Esophagus (tissue), 2 donors: ENCODE measurements around the gene FAM120AOS. TPM values are rescaled to one million over a fixed set of nuclear protein-coding genes. Genes with fewer than 3 reads are reported as not detected.

Source experiments
- H3K27ac ChIP-seq, 2 donors: one replicate each; pipeline ENCODE4 v1.5.1; 2013; ENCODE audit warnings: low read depth in 2 of 2, mild to moderate bottlenecking in 2 of 2, inconsistent platforms in 1 of 2, low read length in 1 of 2, moderate library complexity in 1 of 2
- H3K27me3 ChIP-seq, 2 donors: one replicate each; pipeline ENCODE4 v1.6.1; 2013; ENCODE audit warnings: low read length in 2 of 2, control low read depth in 1 of 2, mild to moderate bottlenecking in 1 of 2; ENCODE audit not compliant: insufficient read depth in 2 of 2, control insufficient read depth in 1 of 2
- H3K36me3 ChIP-seq, 2 donors: one replicate each; pipeline ENCODE4 v1.6.1; 2013; ENCODE audit warnings: low read length in 1 of 2; ENCODE audit not compliant: control insufficient read depth in 2 of 2, insufficient read depth in 2 of 2
- H3K4me1 ChIP-seq, 2 donors: one replicate each; pipeline ENCODE4 v1.6.1; 2013; ENCODE audit warnings: low read length in 1 of 2; ENCODE audit not compliant: control insufficient read depth in 2 of 2, insufficient read depth in 2 of 2
- H3K4me3 ChIP-seq, 2 donors: one replicate each; pipeline ENCODE4 v1.5.1; 2013; ENCODE audit warnings: low read length in 2 of 2, mild to moderate bottlenecking in 2 of 2, low read depth in 1 of 2, moderate library complexity in 1 of 2
- H3K9me3 ChIP-seq, 2 donors: one replicate each; pipeline ENCODE4 v1.6.1; 2013; ENCODE audit warnings: mild to moderate bottlenecking in 2 of 2, low read depth in 1 of 2, low read length in 1 of 2, moderate library complexity in 1 of 2; ENCODE audit not compliant: control insufficient read depth in 2 of 2, insufficient read depth in 1 of 2
- WGBS, 2 donors: extraction: QIAGEN DNeasy Blood & Tissue Kit; methylation state at CpG; one replicate each; pipeline ENCODE4 v1.1.7; 2013; 5-methylcytosine and 5-hydroxymethylcytosine counted together
- polyA plus RNA-seq, 2 donors: library from polyadenylated mRNA; stranded (reverse); fragments of 200-250 nt; gene quantifications; one replicate each; pipeline ENCODE4 v1.2.3, GENCODE V29; 2013
- donor health status: healthy with polysubstance abuse.
- donor health status: Bipolar disorder and iron deficiency.

FAM120AOS gene
- polyA plus RNA-seq, 2 donors, result 19.6 to 23.7 TPM

DNA sequence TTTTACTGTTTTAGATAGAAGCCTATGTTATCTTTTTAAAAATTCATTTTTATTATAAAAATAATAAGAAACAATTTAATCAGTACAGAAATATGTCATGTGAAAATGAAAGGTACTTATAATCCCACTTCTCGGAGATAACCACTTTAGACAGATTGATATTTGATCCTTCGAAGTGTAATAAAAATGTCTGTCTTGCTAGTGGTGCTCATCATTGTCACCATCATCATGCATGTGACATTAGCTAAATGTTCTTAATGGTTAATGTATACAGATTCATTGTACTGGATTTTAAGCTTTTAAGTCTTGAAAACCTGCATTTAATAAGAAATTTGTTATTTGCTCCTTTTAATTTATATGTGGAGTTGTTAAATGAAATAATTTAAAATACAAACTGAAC is 30.1 kb upstream of the FAM120AOS start:
- Histone ChIP-seq H3K4me1 (peaks cover 4 to 5% of the 10 kb centered on the region in 2 donors), H3K36me3 (peaks cover 3 to 10% of the 10 kb centered on the region in 2 donors), H3K27ac (no peak overlapping the region), H3K27me3 (no peaks in the 10 kb centered on the region), H3K9me3 (no peaks in the 10 kb centered on the region), H3K4me3 (no peak overlapping the region)
- WGBS, 2 donors, result 93 to 95% methylated on average over 2 of the region's 2 CpGs

GRCh38 chr9:93480728-93481324 is 27.4 kb upstream of the FAM120AOS start:
- Histone ChIP-seq H3K27ac (no peak overlapping the region), H3K36me3 (peaks cover 3 to 10% of the 10 kb centered on the region in 2 donors), H3K9me3 (no peaks in the 10 kb centered on the region), H3K27me3 (no peaks in the 10 kb centered on the region), H3K4me1 (peaks cover 4 to 5% of the 10 kb centered on the region in 2 donors), H3K4me3 (no peak overlapping the region)
- 93 to 95% methylated on average over 7 of the region's 7 CpGs for WGBS, 2 donors

DNA sequence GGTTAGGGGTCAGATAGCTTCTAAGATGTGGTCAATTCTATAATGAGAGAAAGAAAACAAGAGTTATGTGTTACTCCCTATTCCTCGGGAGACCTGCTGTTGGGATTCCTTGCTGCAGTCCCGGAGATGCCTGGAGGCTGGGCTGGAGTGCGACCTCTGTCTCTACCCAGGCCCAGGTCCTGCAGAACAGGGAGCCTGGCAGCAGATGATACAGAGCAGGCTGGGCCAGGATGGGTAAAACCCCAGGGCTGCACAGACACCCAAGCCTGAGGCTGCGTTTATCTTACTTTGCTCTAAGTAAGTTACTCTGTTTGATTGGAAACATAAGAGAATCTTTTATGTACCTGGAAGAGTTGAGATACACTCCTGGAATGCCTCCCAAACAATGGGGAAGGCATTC is 26.9 kb upstream of the FAM120AOS start:
- Histone ChIP-seq H3K4me3 (no peak overlapping the region), H3K27me3 (no peaks in the 10 kb centered on the region), H3K36me3 (peaks cover 3 to 10% of the 10 kb centered on the region in 2 donors), H3K9me3 (no peaks in the 10 kb centered on the region), H3K27ac (no peak overlapping the region), H3K4me1 (peaks cover 4 to 5% of the 10 kb centered on the region in 2 donors)
- 84 to 87% methylated on average over 4 of the region's 4 CpGs for WGBS, 2 donors

DNA sequence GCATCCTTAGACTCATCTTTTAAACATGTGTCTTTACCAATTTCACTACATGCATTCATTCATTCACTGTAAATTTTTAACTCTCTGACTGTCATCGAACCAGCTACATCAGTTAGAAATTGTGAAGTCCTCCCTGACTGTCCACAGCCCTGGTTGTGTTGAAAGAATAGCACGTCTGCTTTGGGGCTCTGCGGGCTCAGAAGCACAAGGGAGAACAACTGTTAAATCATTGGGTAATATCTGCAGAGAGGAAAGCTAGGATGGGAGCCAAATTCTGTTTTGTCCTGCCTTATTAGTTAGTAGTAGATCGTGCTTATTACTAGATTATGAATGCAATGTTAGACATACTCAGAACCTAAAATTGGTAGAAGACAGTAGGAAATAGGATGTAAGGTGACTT is 26.3 kb upstream of the FAM120AOS start:
- no peaks in the 10 kb centered on the region for H3K27me3 ChIP-seq
- H3K9me3 ChIP-seq, result no peaks in the 10 kb centered on the region
- no peak overlapping the region for H3K27ac ChIP-seq
- peaks cover 3 to 8% of the 10 kb centered on the region in 2 donors for H3K36me3 ChIP-seq
- H3K4me3 ChIP-seq, result no peak overlapping the region
- WGBS, 2 donors, result 80 to 84% methylated on average over 4 of the region's 4 CpGs
- peaks cover 4 to 5% of the 10 kb centered on the region in 2 donors for H3K4me1 ChIP-seq

- peaks cover 0 to 4% of the 10 kb centered on the region in 2 donors for H3K36me3 ChIP-seq
- 90 to 92% methylated on average over 2 of the region's 2 CpGs for WGBS, 2 donors
- H3K9me3 ChIP-seq, result no peaks in the 10 kb centered on the region
- no peak overlapping the region for H3K27ac ChIP-seq
- no peaks in the 10 kb centered on the region for H3K27me3 ChIP-seq
- H3K4me3 ChIP-seq, result no peak overlapping the region
- H3K4me1 ChIP-seq, result peaks cover 2 to 8% of the 10 kb centered on the region in 2 donors
Measured at GRCh38 chr9:93477397-93477796, 24.0 kb upstream of the FAM120AOS start.

DNA sequence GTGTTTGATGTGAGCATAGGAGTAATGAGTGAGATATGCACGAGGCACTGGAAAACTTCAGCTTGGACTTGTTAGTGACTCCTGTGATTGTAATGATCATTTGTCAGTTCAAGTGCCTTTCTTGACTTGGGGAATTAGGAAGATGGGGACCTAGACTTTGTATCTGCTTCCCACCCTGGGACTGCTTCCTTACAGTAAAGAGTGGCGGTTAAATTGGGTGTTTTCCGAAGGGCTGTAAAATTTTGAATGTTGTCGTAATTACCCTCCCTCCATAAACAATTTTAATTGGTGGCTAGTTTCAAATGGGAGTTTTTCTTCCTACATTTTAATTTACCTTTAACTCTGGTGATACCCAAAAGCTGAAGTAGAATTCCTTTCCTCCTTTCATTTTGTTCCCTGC is 23.5 kb upstream of the FAM120AOS start:
- Histone ChIP-seq H3K36me3 (peaks cover 0 to 4% of the 10 kb centered on the region in 2 donors), H3K9me3 (no peaks in the 10 kb centered on the region), H3K27me3 (no peaks in the 10 kb centered on the region), H3K4me1 (peaks cover 2 to 8% of the 10 kb centered on the region in 2 donors), H3K4me3 (no peak overlapping the region), H3K27ac (no peak overlapping the region)
- WGBS, 2 donors, result 90 to 93% methylated on average over 4 of the region's 4 CpGs

- Histone ChIP-seq H3K4me3 (no peak overlapping the region), H3K36me3 (peaks cover 0 to 3% of the 10 kb centered on the region in 2 donors), H3K4me1 (peaks cover under 1 to 9% of the 10 kb centered on the region in 2 donors), H3K27ac (no peak overlapping the region), H3K27me3 (no peaks in the 10 kb centered on the region), H3K9me3 (no peaks in the 10 kb centered on the region)
- 75 to 84% methylated on average over 3 of the region's 3 CpGs for WGBS, 2 donors
Measured at GRCh38 chr9:93475856-93476255, 22.5 kb upstream of the FAM120AOS start.

DNA sequence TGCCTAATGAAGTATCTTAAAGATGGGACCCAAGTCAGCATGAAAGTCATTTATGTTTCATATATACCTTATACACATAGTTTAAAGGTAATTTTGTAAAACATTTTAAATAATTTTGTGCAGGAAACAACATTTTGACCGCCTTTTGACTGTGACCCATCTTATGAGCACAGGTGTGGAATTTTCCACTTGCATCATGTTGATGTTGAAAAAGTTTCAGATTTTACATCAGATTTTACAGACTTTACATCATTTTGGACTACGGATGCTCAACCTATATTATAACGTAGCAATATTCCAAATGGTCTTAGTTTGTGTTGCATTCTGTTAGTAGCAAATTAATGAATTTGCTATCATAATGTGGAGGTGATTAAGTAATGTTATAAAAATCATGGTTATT is 21.7 kb upstream of the FAM120AOS start:
- no peak overlapping the region for H3K27ac ChIP-seq
- no peaks in the 10 kb centered on the region for H3K9me3 ChIP-seq
- no peak overlapping the region for H3K4me3 ChIP-seq
- peaks cover 0 to 5% of the 10 kb centered on the region in 2 donors for H3K4me1 ChIP-seq
- H3K27me3 ChIP-seq, result no peaks in the 10 kb centered on the region
- WGBS, 2 donors, result 96 to 98% methylated on average over 3 of the region's 3 CpGs
- no peaks in the 10 kb centered on the region for H3K36me3 ChIP-seq

DNA sequence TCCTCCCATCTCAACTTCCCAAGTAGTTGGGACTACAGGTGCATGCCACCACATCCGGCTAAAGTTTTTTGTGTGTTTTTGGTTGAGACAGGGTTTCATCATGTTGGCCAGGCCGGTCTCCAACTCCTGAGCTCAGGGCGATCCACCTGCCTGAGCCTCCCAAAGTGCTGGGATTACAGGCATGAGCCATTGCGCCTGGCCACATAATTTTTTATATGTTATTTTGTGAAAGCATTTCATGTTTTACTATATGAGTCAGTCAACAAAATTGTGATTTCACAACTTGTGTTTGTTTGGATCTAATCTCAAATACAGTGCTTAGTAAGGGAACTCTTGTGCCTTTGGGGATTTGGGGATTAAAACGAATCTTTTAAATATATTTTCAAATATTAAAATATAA is 20.0 kb upstream of the FAM120AOS start:
- 60 to 71% methylated on average over 5 of the region's 5 CpGs for WGBS, 2 donors
- no peaks in the 10 kb centered on the region for H3K36me3 ChIP-seq
- no peaks in the 10 kb centered on the region for H3K27me3 ChIP-seq
- peaks cover 4 to 10% of the 10 kb centered on the region in 2 donors for H3K4me1 ChIP-seq
- no peaks in the 10 kb centered on the region for H3K9me3 ChIP-seq
- peak overlapping the region in 1 of 2 donors; percentile 15 for H3K27ac ChIP-seq
- no peak overlapping the region for H3K4me3 ChIP-seq

GRCh38 chr9:93471124-93471523 is 17.7 kb upstream of the FAM120AOS start:
- Histone ChIP-seq H3K9me3 (no peaks in the 10 kb centered on the region), H3K4me1 (peaks cover 4 to 14% of the 10 kb centered on the region in 2 donors), H3K27me3 (no peaks in the 10 kb centered on the region), H3K36me3 (no peaks in the 10 kb centered on the region), H3K27ac (no peak overlapping the region), H3K4me3 (no peak overlapping the region)
- 73 to 74% methylated on average over 6 of the region's 6 CpGs for WGBS, 2 donors
